ENCODE results near the gene PACS1.

- no peak for TF ChIP-seq CTCF (IDR thresholded peaks at IDR 0.05; ENCODE audit: low read depth, low read length, poor library complexity, severe bottlenecking)
- TF ChIP-seq EZH2phosphoT487 (IDR thresholded peaks at IDR 0.05; ENCODE audit: borderline replicate concordance, low read length), result no peak
Observed at GRCh38 chr11:66242095-66242765, 172.2 kb downstream of the PACS1 start.
